CD14-positive monocyte (primary cell): ENCODE data around the gene CDIP1. TPM values are rescaled to one million over a fixed set of nuclear protein-coding genes. Genes with fewer than 3 reads are reported as not detected.

ENCODE experiments used
- DNase-seq, 3 donors: peaks; one replicate each; pipeline ENCODE4 v3.0.0-alpha.2; 2011 to 2022
- H2AFZ ChIP-seq: 2 replicates; pipeline ENCODE4 v1.6.0; 2012; ENCODE audit warnings: mild to moderate bottlenecking, low read depth, low read length, inconsistent platforms; ENCODE audit not compliant: insufficient read depth, poor library complexity, severe bottlenecking
- H3K27ac ChIP-seq, 2 donors: 1 replicate in 1 of 2; 2 replicates in 1 of 2; pipeline ENCODE4 v1.5.1; 2012 to 2013; ENCODE audit warnings: low read length in 2 of 2, control low read depth in 1 of 2, inconsistent platforms in 1 of 2, low read depth in 1 of 2, mild to moderate bottlenecking in 1 of 2
- H3K27me3 ChIP-seq, 2 donors: one replicate each; pipeline versions ENCODE4 v1.6.0 to v1.6.1; 2011 to 2013; ENCODE audit warnings: low read length in 2 of 2; ENCODE audit not compliant: control insufficient read depth in 2 of 2, insufficient read depth in 2 of 2
- H3K36me3 ChIP-seq, 2 donors: replicated peaks in 1 of 2; 1 replicate in 1 of 2; 2 replicates in 1 of 2; pipeline versions ENCODE4 v1.5.1 to v1.6.1; 2012 to 2013; ENCODE audit warnings: low read length in 2 of 2, control low read depth in 1 of 2, inconsistent platforms in 1 of 2, mild to moderate bottlenecking in 1 of 2; ENCODE audit not compliant: insufficient read depth in 2 of 2, control insufficient read depth in 1 of 2
- H3K4me1 ChIP-seq, 2 donors: 1 replicate in 1 of 2; 2 replicates in 1 of 2; pipeline versions ENCODE4 v1.5.1 to v1.6.1; 2012 to 2013; ENCODE audit warnings: low read length in 2 of 2, control low read depth in 1 of 2, inconsistent platforms in 1 of 2, mild to moderate bottlenecking in 1 of 2, moderate library complexity in 1 of 2; ENCODE audit not compliant: insufficient read depth in 2 of 2, control insufficient read depth in 1 of 2
- H3K4me2 ChIP-seq: replicated peaks from 2 replicates; pipeline ENCODE3; 2012; ENCODE audit warnings: low read length, moderate library complexity, mild to moderate bottlenecking; ENCODE audit not compliant: poor library complexity, severe bottlenecking; ENCODE audit errors: extremely low read depth
- H3K4me3 ChIP-seq, 3 experiments: fragments of 200-600 bp in 1 of 3; sonication (generic) in 1 of 3; replicated peaks in 1 of 3; 1 replicate in 2 of 3; 2 replicates in 1 of 3; pipeline ENCODE4 v1.5.1; 2011 to 2013; ENCODE audit warnings: low read length in 3 of 3, mild to moderate bottlenecking in 3 of 3, control low read depth in 2 of 3, low read depth in 2 of 3, inconsistent platforms in 1 of 3, moderate library complexity in 1 of 3
- H3K79me2 ChIP-seq: 2 replicates; pipeline ENCODE4 v1.6.0; 2012; ENCODE audit warnings: mild to moderate bottlenecking, control low read depth, inconsistent platforms, low read length, moderate library complexity; ENCODE audit not compliant: insufficient read depth
- H3K9ac ChIP-seq: 2 replicates; pipeline ENCODE4 v1.6.0; 2017; ENCODE audit warnings: low read length, mild to moderate bottlenecking; ENCODE audit not compliant: insufficient read depth, poor library complexity, severe bottlenecking
- H3K9me3 ChIP-seq, 2 donors: replicated peaks in 1 of 2; 1 replicate in 1 of 2; 2 replicates in 1 of 2; pipeline versions ENCODE4 v1.5.1 to v1.6.1; 2012 to 2013; ENCODE audit warnings: low read length in 2 of 2, control low read depth in 1 of 2; ENCODE audit not compliant: control insufficient read depth in 1 of 2, insufficient read depth in 1 of 2
- H4K20me1 ChIP-seq: 2 replicates; pipeline ENCODE4 v1.6.0; 2012; ENCODE audit warnings: mild to moderate bottlenecking, low read length, control low read depth, moderate library complexity; ENCODE audit not compliant: insufficient read depth
- H3K27ac Mint-ChIP-seq, 7 donors: one replicate each; pipeline ENCODE4 v1.8.0; 2020; ENCODE audit warnings: mild to moderate bottlenecking in 7 of 7, mixed read lengths in 7 of 7, moderate library complexity in 6 of 7, inconsistent platforms in 2 of 7
- H3K27me3 Mint-ChIP-seq, 3 donors: one replicate each; pipeline ENCODE4 v1.8.0; 2021 to 2022; ENCODE audit warnings: low read depth in 3 of 3, mild to moderate bottlenecking in 3 of 3, mixed read lengths in 3 of 3, moderate library complexity in 3 of 3, inconsistent platforms in 1 of 3
- H3K36me3 Mint-ChIP-seq, 2 donors: one replicate each; pipeline ENCODE4 v1.8.0; 2020; ENCODE audit warnings: mixed read lengths in 2 of 2, inconsistent platforms in 1 of 2, mild to moderate bottlenecking in 1 of 2
- H3K4me1 Mint-ChIP-seq: one replicate; pipeline ENCODE4 v1.8.0; 2020; ENCODE audit warnings: mild to moderate bottlenecking, mixed read lengths
- H3K4me3 Mint-ChIP-seq, 2 donors: one replicate each; pipeline ENCODE4 v1.8.0; 2020; ENCODE audit warnings: mild to moderate bottlenecking in 2 of 2, mixed read lengths in 2 of 2, moderate library complexity in 1 of 2
- H3K9me3 Mint-ChIP-seq, 7 donors: one replicate each; pipeline ENCODE4 v1.8.0; 2020 to 2022; ENCODE audit warnings: mixed read lengths in 7 of 7, mild to moderate bottlenecking in 6 of 7, moderate library complexity in 6 of 7, inconsistent platforms in 2 of 7
- WGBS: methylation state at CpG from one replicate; pipeline ENCODE4 v1.1.5; 2013; ENCODE audit warnings: missing lambda C conversion rate; ENCODE audit not compliant: insufficient coverage; 5-methylcytosine and 5-hydroxymethylcytosine counted together
- intact Hi-C, 2 donors: fragments of 100-400 bp; cut with micrococcal nuclease; formaldehyde crosslinking; loops; one replicate each; pipeline versions ENCODE4 v1.15.0 to v1.15.1; 2023
- polyA plus RNA-seq, 3 donors: library from polyadenylated mRNA; depleted of rRNA in 1 of 3; unstranded in 2 of 3; stranded (reverse) in 1 of 3; fragments of 300-500 nt in 2 of 3; fragments of >200 nt in 1 of 3; fragmentation: Illumina TruSeq in 2 of 3; gene quantifications; 1 replicate in 2 of 3; 2 replicates in 1 of 3; pipeline ENCODE4 v1.2.3, GENCODE V29; 2012 to 2021
- TF ChIP-seq, protein P1 (sequence below): fragments of 200-600 bp; IDR thresholded peaks from one replicate; pipeline ENCODE4 v1.8.0; 2022; ENCODE audit warnings: antibody characterized with exemption, mild to moderate bottlenecking

CDIP1 gene
- polyA plus RNA-seq, 3 donors: 8.6 to 11.2 (median 10.8) TPM

DNA sequence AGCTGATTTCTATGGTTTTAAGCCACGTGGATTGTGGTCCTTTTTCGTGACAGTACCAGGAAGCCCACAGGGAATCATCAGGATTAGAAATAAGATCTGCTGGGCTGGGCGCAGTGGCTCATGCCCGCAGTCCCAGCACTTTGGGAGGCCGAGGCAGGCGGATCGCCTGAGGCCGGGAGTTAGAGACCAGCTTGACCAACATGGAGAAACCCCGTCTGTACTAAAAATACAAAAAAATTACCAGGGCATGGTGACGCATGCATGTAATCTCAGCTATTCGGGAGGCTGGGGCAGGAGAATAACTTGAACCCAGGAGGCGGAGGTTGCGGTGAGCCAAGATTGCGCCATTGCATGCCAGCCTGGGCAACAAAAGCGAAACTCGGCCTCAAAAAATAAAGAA lies 70.7 kb downstream of the CDIP1 start:
- H3K36me3 ChIP-seq: peaks cover 45 to 60% of the 10 kb centered on the region in 2 donors
- 93% methylated on average over 16 of the region's 16 CpGs for WGBS
- no peak overlapping the region for H3K27ac Mint-ChIP-seq

DNA sequence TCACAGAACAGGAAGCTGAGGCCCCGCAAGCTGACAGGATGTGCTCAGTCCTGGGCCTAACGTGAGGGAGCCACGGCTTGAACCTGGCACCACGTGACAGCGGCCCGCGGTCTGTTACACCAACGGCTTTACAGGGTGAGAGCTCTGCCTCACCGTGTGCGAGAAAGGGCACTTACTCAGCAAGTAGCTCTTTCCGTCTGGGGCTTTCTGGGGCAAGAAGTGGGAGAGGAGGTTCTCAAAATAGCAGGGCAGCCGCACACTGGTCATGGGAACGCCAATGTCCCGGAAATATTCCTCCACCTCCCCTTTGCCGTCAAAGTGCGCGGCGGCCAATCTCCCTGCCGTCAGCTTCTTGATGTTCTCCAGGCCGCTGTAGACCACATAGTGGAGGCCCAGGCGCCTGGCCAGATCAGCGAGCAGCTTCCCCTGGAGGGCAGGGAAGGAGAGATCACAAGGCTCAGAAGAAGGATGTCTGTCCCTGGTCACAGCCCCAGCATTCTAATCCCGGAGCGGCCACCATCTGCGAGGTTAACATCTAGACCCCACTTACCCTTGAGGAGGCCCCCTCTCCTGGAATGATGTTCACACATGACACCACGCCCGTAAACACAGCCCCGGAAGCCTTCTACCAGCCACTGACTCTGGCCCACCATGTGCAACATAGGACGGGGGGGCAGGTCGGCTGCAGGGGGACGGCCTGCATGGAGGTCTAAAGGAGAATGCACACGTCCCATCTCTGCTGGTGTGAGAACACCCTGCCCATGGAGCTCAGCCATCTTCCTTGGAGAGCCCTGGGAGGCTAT lies 72.4 kb downstream of the CDIP1 start:
- H3K27ac Mint-ChIP-seq: peak overlapping the region in 2 of 7 donors; percentile 15 to 53
- peaks cover 3% of the 10 kb centered on the region for H3K4me1 Mint-ChIP-seq
- no peaks in the 10 kb centered on the region for H3K79me2 ChIP-seq
- peaks cover 0 to 2% (median 0%) of the 10 kb centered on the region in 3 donors for H3K27me3 Mint-ChIP-seq
- no peaks in the 10 kb centered on the region for H3K9me3 Mint-ChIP-seq
- no peaks in the 10 kb centered on the region for H4K20me1 ChIP-seq
- no peak overlapping the region for H3K27ac ChIP-seq
- intact Hi-C loops: loop anchor here in 1 of 2 donors (5.0 kb wide), 1 partner anchor 39 kb away; the partner anchor contains the start of gene DNAJA3
- TF ChIP-seq, protein P1, sequence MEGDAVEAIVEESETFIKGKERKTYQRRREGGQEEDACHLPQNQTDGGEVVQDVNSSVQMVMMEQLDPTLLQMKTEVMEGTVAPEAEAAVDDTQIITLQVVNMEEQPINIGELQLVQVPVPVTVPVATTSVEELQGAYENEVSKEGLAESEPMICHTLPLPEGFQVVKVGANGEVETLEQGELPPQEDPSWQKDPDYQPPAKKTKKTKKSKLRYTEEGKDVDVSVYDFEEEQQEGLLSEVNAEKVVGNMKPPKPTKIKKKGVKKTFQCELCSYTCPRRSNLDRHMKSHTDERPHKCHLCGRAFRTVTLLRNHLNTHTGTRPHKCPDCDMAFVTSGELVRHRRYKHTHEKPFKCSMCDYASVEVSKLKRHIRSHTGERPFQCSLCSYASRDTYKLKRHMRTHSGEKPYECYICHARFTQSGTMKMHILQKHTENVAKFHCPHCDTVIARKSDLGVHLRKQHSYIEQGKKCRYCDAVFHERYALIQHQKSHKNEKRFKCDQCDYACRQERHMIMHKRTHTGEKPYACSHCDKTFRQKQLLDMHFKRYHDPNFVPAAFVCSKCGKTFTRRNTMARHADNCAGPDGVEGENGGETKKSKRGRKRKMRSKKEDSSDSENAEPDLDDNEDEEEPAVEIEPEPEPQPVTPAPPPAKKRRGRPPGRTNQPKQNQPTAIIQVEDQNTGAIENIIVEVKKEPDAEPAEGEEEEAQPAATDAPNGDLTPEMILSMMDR: no peak
- no peak overlapping the region for H3K4me3 ChIP-seq
- H2AFZ ChIP-seq: no peak overlapping the region
- peak overlapping the region in 1 of 2 donors; percentile 31 for H3K4me3 Mint-ChIP-seq
- peaks cover 57 to 89% of the 10 kb centered on the region in 2 donors for H3K36me3 Mint-ChIP-seq
- H3K36me3 ChIP-seq: peaks cover 52 to 75% of the 10 kb centered on the region in 2 donors
- no peaks in the 10 kb centered on the region for H3K27me3 ChIP-seq
- H3K9me3 ChIP-seq: no peaks in the 10 kb centered on the region
- H3K9ac ChIP-seq: no peak overlapping the region
- no peak overlapping the region for H3K4me2 ChIP-seq
- peaks cover 2 to 5% of the 10 kb centered on the region in 2 donors for H3K4me1 ChIP-seq
- WGBS: 85% methylated on average over 27 of the region's 32 CpGs
- DNase-seq: no peak

More for the DNA sequence above, 70.7 kb downstream of the CDIP1 start:
- H4K20me1 ChIP-seq: no peaks in the 10 kb centered on the region
- Mint-ChIP-seq H3K27me3 (peaks cover 0 to 2% (median 1%) of the 10 kb centered on the region in 3 donors), H3K4me1 (peaks cover 7% of the 10 kb centered on the region), H3K9me3 (no peaks in the 10 kb centered on the region), H3K4me3 (no peak overlapping the region), H3K36me3 (peaks cover 51 to 77% of the 10 kb centered on the region in 2 donors)
- DNase-seq: no peak
- no peak overlapping the region for H3K9ac ChIP-seq
- TF ChIP-seq, protein P1: no peak
- H3K27me3 ChIP-seq: no peaks in the 10 kb centered on the region
- H3K27ac ChIP-seq: no peak overlapping the region
- no peak overlapping the region for H3K4me3 ChIP-seq
- H3K4me1 ChIP-seq: peaks cover 2 to 5% of the 10 kb centered on the region in 2 donors
- H3K4me2 ChIP-seq: no peak overlapping the region
- no peaks in the 10 kb centered on the region for H3K9me3 ChIP-seq
- H3K79me2 ChIP-seq: peaks cover 5% of the 10 kb centered on the region
- intact Hi-C loops: loop anchor here in 1 of 2 donors (5.0 kb wide), 1 partner anchor 41 kb away; the partner anchor contains the start of gene DNAJA3
- no peak overlapping the region for H2AFZ ChIP-seq
